IMR-90 (cell line): ENCODE data around the gene RNF212B. TPM values are rescaled to one million over a fixed set of nuclear protein-coding genes. Genes with fewer than 3 reads are reported as not detected.

Source experiments
- ATAC-seq: fragments of 200-7000 bp; cut with Tn5 transposase; 2 replicates; pipeline ENCODE4 v1.9.1; 2020; ENCODE audit warnings: low read depth, mild to moderate bottlenecking, moderate library complexity
- BruUV-seq: library from RNA; stranded (reverse); fragments of 400-500 nt; replicated peaks from 2 replicates; lab custom pipeline; 2021; lab: Mats Ljungman, UMichigan
- CTCF ChIA-PET: fragments of 300-600 bp; formaldehyde crosslinking; extraction: SDS; loops from one replicate; lab custom pipeline; 2021; ENCODE audit warnings: antibody characterized with exemption; lab: Yijun Ruan, JAX
- POLR2A ChIA-PET: fragments of 300-600 bp; sonication (Branson Sonifier 250); formaldehyde crosslinking; loops from one replicate; lab custom pipeline; 2022; ENCODE audit warnings: antibody characterized with exemption; ENCODE audit not compliant: unreplicated experiment; lab: Charles Lee
- DNase-seq: peaks from one replicate; pipeline ENCODE4 v3.0.0; 2013
- H2AFZ ChIP-seq: replicated peaks from 2 replicates; pipeline ENCODE3; 2013; ENCODE audit warnings: low read length, mild to moderate bottlenecking; ENCODE audit not compliant: poor library complexity
- H2AK5ac ChIP-seq: 2 replicates; pipeline ENCODE4 v1.6.1; 2013; ENCODE audit warnings: low read depth, low read length, inconsistent platforms
- H2AK9ac ChIP-seq: replicated peaks from 2 replicates; pipeline ENCODE3; 2013; ENCODE audit warnings: mild to moderate bottlenecking, low read depth, low read length, moderate library complexity; ENCODE audit not compliant: poor library complexity
- H2BK120ac ChIP-seq: 2 replicates; pipeline ENCODE4 v1.6.1; 2013; ENCODE audit warnings: low read depth, low read length, inconsistent platforms
- H2BK15ac ChIP-seq: 3 replicates; pipeline ENCODE4 v1.6.1; 2013; ENCODE audit warnings: low read depth, low read length, inconsistent platforms
- H2BK20ac ChIP-seq: 2 replicates; pipeline ENCODE4 v1.6.1; 2013; ENCODE audit warnings: low read depth, mild to moderate bottlenecking, inconsistent platforms, low read length, moderate library complexity
- H2BK5ac ChIP-seq: 2 replicates; pipeline ENCODE4 v1.6.1; 2013; ENCODE audit warnings: mild to moderate bottlenecking, low read depth, low read length, inconsistent platforms; ENCODE audit not compliant: poor library complexity, severe bottlenecking
- H3K14ac ChIP-seq: replicated peaks from 2 replicates; pipeline ENCODE4 v1.6.1; 2013; ENCODE audit warnings: low read depth, low read length, inconsistent platforms
- H3K18ac ChIP-seq: 2 replicates; pipeline ENCODE4 v1.6.1; 2013; ENCODE audit warnings: low read depth, low read length, control low read depth
- H3K23ac ChIP-seq: 2 replicates; pipeline ENCODE4 v1.6.1; 2013; ENCODE audit warnings: low read depth, low read length, inconsistent platforms
- H3K27ac ChIP-seq: 2 replicates; pipeline ENCODE4 v1.5.1; 2013; ENCODE audit warnings: mild to moderate bottlenecking, control low read depth, low read length; ENCODE audit not compliant: insufficient read depth
- H3K27me3 ChIP-seq: 2 replicates; pipeline ENCODE4 v1.6.1; 2013; ENCODE audit warnings: low read length; ENCODE audit not compliant: control insufficient read depth, insufficient read depth
- H3K36me3 ChIP-seq: 2 replicates; pipeline ENCODE4 v1.6.1; 2013; ENCODE audit warnings: low read length, mixed read lengths; ENCODE audit not compliant: control insufficient read depth, insufficient read depth
- H3K4ac ChIP-seq: 2 replicates; pipeline ENCODE4 v1.6.1; 2013; ENCODE audit warnings: low read depth, low read length, inconsistent platforms
- H3K4me1 ChIP-seq: 2 replicates; pipeline ENCODE4 v1.6.1; 2013; ENCODE audit warnings: low read length, mixed read lengths; ENCODE audit not compliant: control insufficient read depth, insufficient read depth
- H3K4me2 ChIP-seq: 2 replicates; pipeline ENCODE4 v1.6.1; 2013; ENCODE audit warnings: low read depth, mild to moderate bottlenecking, control low read depth, low read length, moderate library complexity
- H3K4me3 ChIP-seq: 2 replicates; pipeline ENCODE4 v1.5.1; 2013; ENCODE audit warnings: low read depth, mild to moderate bottlenecking, control low read depth, low read length, moderate library complexity; ENCODE audit not compliant: insufficient read depth
- H3K56ac ChIP-seq: 2 replicates; pipeline ENCODE4 v1.6.1; 2013; ENCODE audit warnings: low read length, inconsistent platforms; ENCODE audit not compliant: insufficient read depth; ENCODE audit errors: extremely low read depth
- H3K79me1 ChIP-seq, 2 experiments: 2 replicates each; pipeline ENCODE4 v1.6.1; 2013; ENCODE audit warnings: low read length in 2 of 2, inconsistent platforms in 1 of 2, low read depth in 1 of 2
- H3K9ac ChIP-seq: 2 replicates; pipeline ENCODE4 v1.6.1; 2013; ENCODE audit warnings: low read depth, low read length, control low read depth
- H3K9me1 ChIP-seq: 2 replicates; pipeline ENCODE4 v1.6.1; 2013; ENCODE audit warnings: low read length, inconsistent platforms; ENCODE audit not compliant: insufficient read depth
- H3K9me3 ChIP-seq: 2 replicates; pipeline ENCODE4 v1.6.1; 2013; ENCODE audit warnings: low read length; ENCODE audit not compliant: control insufficient read depth, insufficient read depth
- H4K20me1 ChIP-seq: 2 replicates; pipeline ENCODE4 v1.6.1; 2013; ENCODE audit warnings: low read length, inconsistent platforms; ENCODE audit not compliant: insufficient read depth
- H4K5ac ChIP-seq: 2 replicates; pipeline ENCODE4 v1.6.1; 2013; ENCODE audit warnings: mild to moderate bottlenecking, low read depth, low read length, control low read depth
- H4K8ac ChIP-seq, 2 experiments: 2 replicates each; pipeline ENCODE4 v1.6.1; 2013; ENCODE audit warnings: low read depth in 2 of 2, low read length in 2 of 2, control low read depth in 1 of 2, inconsistent platforms in 1 of 2
- H4K91ac ChIP-seq: 2 replicates; pipeline ENCODE4 v1.6.1; 2013; ENCODE audit warnings: low read depth, low read length, inconsistent platforms; ENCODE audit not compliant: insufficient read depth
- CHD1 ChIP-seq: IDR thresholded peaks from 2 replicates; pipeline ENCODE4 v1.6.1; 2012; ENCODE audit warnings: low read depth, low read length, improper control_type of control experiment
- ELK1 ChIP-seq: fragments of 150-350 bp; IDR thresholded peaks from 2 replicates; pipeline ENCODE4 v1.6.1; 2016; ENCODE audit warnings: low read depth, mild to moderate bottlenecking, low read length, moderate library complexity, borderline replicate concordance
- MAZ ChIP-seq: IDR thresholded peaks from 2 replicates; pipeline ENCODE4 v1.6.1; 2012; ENCODE audit warnings: low read depth, mild to moderate bottlenecking, low read length, improper control_type of control experiment, moderate library complexity, borderline replicate concordance
- MXI1 ChIP-seq: IDR thresholded peaks from 2 replicates; pipeline ENCODE4 v1.6.1; 2012; ENCODE audit warnings: low read depth, mild to moderate bottlenecking, low read length, moderate library complexity, borderline replicate concordance
- RAD21 ChIP-seq: IDR thresholded peaks from 2 replicates; pipeline ENCODE4 v1.6.1; 2012; ENCODE audit warnings: low read length, improper control_type of control experiment
- RFX5 ChIP-seq: IDR thresholded peaks from 2 replicates; pipeline ENCODE4 v1.8.0; 2012; ENCODE audit warnings: low read depth, mild to moderate bottlenecking, low read length, moderate library complexity
- SMC3 ChIP-seq: fragments of 150-350 bp; IDR thresholded peaks from 2 replicates; pipeline ENCODE4 v1.6.1; 2016; ENCODE audit warnings: low read depth, mild to moderate bottlenecking, antibody characterized with exemption, low read length, moderate library complexity
- WGBS, 2 experiments: methylation state at CpG; one replicate each; pipeline versions ENCODE4 v1.1.5 to v1.1.7; 2013; ENCODE audit warnings: missing lambda C conversion rate in 2 of 2; ENCODE audit not compliant: insufficient read length in 1 of 2; ENCODE audit errors: extremely low coverage in 2 of 2; 5-methylcytosine and 5-hydroxymethylcytosine counted together
- dilution Hi-C: fragments of 300-500 bp; cut with HindIII; formaldehyde crosslinking; loops from one replicate; pipeline ENCODE4 v1.14.3; 2018; ENCODE audit warnings: low sequenced_read_pairs; ENCODE audit not compliant: unreplicated experiment
- in situ Hi-C: fragments of 300-500 bp; cut with MboI; formaldehyde crosslinking; loops from 3 replicates; pipeline ENCODE4 v1.14.3; 2019; ENCODE audit warnings: low sequenced_read_pairs, inconsistent platforms, mixed read lengths
- intact Hi-C: fragments of 100-400 bp; cut with micrococcal nuclease; formaldehyde crosslinking; loops from 2 replicates; pipeline ENCODE4 v1.10.0; 2022
- polyA plus RNA-seq, 3 experiments: library from polyadenylated mRNA; depleted of rRNA; stranded (reverse); fragments of >200 nt; gene quantifications; 2 replicates each; pipeline ENCODE4 v1.2.3, GENCODE V29; 2012; ENCODE audit warnings: low replicate concordance in 1 of 3
- total RNA-seq: library from RNA; depleted of rRNA; stranded (reverse); fragments of >200 nt; gene quantifications from 2 replicates; pipeline ENCODE4 v1.2.3, GENCODE V29; 2012

The RNF212B gene
- total and polyA plus RNA-seq, 2 of the 4 experiments (the other 2 are of a cell fraction) = not detected

- BruUV-seq = no TSS peak
- Histone ChIP-seq H3K23ac (no peak overlapping the region), H4K8ac (no peak overlapping the region), H3K27ac (no peak overlapping the region), H3K56ac (no peak overlapping the region), H3K14ac (no peak overlapping the region), H3K27me3 (no peaks in the 10 kb centered on the region), H3K79me1 (peaks cover 7 to 9% of the 10 kb centered on the region in 2 experiments; a peak in 2 of 4 replicates), H2BK20ac (no peak overlapping the region), H3K36me3 (peaks cover 13% of the 10 kb centered on the region), H2BK5ac (no peak overlapping the region), H2AFZ (no peak overlapping the region), H4K5ac (no peak overlapping the region), H3K9me3 (no peaks in the 10 kb centered on the region), H3K9ac (no peak overlapping the region), H2AK5ac (no peak overlapping the region), H2BK120ac (no peak overlapping the region), H2AK9ac (no peak overlapping the region), H4K91ac (no peak overlapping the region), H2BK15ac (no peak overlapping the region), H3K4me3 (no peak overlapping the region), H3K18ac (no peak overlapping the region), H3K4me2 (no peak overlapping the region), H3K4ac (no peak overlapping the region), H4K20me1 (no peaks in the 10 kb centered on the region; the same call in 1 of the 2 replicates), H3K4me1 (no peaks in the 10 kb centered on the region), H3K9me1 (peaks cover 2% of the 10 kb centered on the region; the same call in 1 of the 2 replicates)
- intact Hi-C loops (no loop called here), dilution Hi-C loops (no loop called here), in situ Hi-C loops (no loop called here)
- ChIA-PET CTCF (no interaction called here), POLR2A (no interaction called here)
- no CpG with 5 or more reads among the region's 2 CpGs for WGBS, 2 experiments
- DNase-seq (no peak), ATAC-seq (no peak)
- no peak for TF ChIP-seq CHD1
- no peak for TF ChIP-seq RFX5
- no peak for TF ChIP-seq RAD21
- TF ChIP-seq MXI1 = no peak
- no peak for TF ChIP-seq ELK1
- TF ChIP-seq SMC3 = no peak
- no peak for TF ChIP-seq MAZ
Observed at GRCh38 chr14:23275412-23275811, 37.7 kb downstream of the RNF212B start.
